Stimulated activated CD8-positive, alpha-beta memory T cell treated with anti-CD3 and anti-CD28 coated beads, Interleukin-15, amount 100 ng/mL, for 4 hours (primary cell): ENCODE results near the gene TRIM6.
A peak's percentile ranks its signal among the peaks of the same experiment; 100 is the strongest.
"Not testable (repeated sequence)": the region's sequence is repeated elsewhere in the genome, so short reads cannot be mapped to it uniquely, and the experiment has no call there.

ENCODE experiments used
- DNase-seq, 2 donors: peaks; one replicate each; pipeline ENCODE4 v3.0.0-alpha.2; 2020; ENCODE audit warnings: low read depth in 2 of 2

Gene TRIM6

DNA sequence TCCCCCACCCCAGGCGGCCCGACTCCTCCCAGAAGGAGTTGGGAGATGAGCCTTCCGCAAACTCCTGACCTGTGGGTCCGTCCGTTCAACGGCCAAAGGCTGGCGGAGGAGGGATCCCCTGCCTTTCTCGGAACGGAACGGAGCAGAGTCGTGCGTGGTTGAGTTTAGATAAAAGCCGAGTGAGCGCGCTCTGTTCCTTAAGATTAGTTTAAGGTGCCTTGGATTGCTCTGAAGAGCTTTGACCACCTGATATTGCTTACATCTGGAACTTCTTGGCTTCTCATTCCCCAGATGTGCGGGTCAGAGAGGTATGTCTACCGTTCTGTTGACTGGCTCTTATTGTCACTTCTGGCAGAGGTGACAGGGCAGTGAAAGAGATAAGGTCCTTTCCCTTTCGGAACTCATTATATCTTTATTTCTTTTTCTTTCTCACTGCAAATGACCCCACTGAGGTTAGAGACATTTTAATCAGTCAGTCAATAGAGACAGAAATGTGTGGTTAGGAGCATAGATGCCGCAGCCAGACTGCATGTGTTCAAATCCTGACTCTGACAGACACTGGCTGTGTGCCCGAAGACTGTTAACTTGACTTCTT lies at the start of gene TRIM6:
Gene TRIM6 (plus strand): TSS at position 31 of the 595 bp plus-strand sequence. CDS start 261 bp downstream, at position 292.
- no peak for DNase-seq

DNA sequence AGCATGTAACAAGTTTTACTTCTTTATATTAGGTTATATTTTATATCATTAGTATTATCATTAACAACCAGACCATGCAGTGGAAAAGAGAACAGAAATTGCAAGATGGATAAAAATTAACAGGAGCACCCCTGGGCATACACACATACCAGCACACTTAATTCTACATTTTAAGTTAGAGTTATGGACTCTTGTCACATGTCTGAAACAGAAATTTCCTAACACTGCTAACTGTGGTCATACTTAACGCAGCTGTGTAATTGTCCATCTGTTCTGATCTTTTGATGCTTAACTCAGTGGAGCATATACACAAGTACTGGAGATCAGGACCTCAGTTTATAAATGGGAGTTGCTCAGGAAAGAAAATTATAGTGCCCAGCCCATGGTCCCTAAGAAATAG lies 48.5 kb upstream of the TRIM6 start:
- no peak for DNase-seq

GRCh38 chr11:5548440-5548839 lies 48.0 kb upstream of the TRIM6 start, which contains the start of gene OR52H1:
Gene OR52H1, minus strand, starts transcription at chr11:5548540. Its CDS starts 3,035 bp downstream, at chr11:5545505.
- no peak for DNase-seq

DNA sequence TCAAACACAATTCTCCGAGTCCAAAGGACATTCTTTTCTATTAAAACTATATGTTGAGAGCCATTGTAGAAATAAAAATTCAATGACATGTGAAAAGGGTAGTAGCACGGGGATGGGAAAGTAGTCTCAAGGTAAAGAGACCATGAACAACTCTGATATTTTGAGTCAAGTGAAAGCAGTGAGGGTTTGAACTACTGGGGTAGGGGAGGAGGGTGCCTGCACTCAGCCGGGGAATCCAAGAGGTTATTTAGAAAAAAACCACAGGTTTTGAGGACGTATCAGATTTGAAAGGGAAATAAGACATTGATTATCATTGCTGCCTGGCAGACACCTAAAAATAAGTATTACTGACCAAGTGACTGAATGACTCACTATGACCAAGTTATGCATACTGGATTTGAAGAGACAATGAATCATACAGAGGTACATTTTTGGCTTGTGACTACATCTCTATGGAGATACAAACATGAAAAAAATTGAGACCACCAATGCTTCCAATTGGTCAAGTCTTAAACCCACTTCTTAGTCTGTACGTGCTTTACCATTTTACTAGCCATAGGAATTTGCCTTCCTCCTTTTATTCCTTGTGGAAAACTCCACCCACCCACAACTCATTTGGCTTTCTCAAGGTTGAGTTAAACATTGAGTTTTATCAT lies 45.9 kb upstream of the TRIM6 start:
- no peak for DNase-seq

DNA sequence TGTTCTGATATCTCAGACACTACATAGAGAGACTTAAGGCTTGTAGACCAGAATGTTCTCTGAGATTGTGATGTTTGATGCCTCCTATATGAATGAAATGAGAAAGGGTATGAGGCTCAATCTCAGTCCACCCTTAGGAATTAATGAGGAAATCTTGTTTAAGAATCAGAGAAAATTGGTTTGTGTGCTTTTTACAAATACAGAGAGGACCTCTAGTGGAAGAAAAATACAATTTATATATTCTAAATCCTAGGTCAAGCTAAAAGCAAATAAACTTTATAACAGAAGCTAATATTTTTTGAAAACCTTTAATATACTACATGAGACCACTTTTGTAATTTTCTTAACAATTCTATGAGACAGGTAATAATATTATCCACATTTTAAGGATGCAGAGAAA lies 43.1 kb upstream of the TRIM6 start:
- no peak for DNase-seq

DNA sequence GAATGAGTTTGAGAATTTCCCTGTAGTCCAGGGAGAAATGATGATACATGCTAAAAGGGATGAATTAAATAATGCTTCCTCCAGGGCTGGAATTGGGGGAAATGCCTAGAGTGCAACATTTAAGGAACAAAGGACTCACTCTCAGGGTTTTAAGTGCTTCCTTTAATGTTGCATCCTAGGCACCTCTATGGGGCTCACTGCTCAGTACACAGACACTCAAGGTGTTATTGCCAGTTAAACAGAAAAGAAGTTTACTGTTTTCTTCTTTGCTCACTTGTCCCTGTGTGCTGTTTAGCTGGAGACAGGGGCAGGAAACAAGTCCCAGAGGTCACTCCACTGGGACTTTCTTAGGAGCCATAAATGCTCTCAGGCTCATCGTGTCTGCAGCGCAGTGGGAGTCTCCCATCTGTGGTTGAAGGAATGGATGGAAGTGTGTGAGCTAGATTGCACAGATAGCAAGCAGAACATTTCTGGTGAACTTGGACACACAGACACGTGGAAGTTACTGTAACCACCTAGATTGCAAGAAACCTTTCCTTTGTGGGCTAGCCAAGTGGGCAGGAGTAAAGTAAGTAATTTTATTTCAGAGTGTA lies 39.7 kb upstream of the TRIM6 start:
- no peak for DNase-seq

GRCh38 chr11:5557751-5558150 lies 38.7 kb upstream of the TRIM6 start:
- DNase-seq, result no peak

DNA sequence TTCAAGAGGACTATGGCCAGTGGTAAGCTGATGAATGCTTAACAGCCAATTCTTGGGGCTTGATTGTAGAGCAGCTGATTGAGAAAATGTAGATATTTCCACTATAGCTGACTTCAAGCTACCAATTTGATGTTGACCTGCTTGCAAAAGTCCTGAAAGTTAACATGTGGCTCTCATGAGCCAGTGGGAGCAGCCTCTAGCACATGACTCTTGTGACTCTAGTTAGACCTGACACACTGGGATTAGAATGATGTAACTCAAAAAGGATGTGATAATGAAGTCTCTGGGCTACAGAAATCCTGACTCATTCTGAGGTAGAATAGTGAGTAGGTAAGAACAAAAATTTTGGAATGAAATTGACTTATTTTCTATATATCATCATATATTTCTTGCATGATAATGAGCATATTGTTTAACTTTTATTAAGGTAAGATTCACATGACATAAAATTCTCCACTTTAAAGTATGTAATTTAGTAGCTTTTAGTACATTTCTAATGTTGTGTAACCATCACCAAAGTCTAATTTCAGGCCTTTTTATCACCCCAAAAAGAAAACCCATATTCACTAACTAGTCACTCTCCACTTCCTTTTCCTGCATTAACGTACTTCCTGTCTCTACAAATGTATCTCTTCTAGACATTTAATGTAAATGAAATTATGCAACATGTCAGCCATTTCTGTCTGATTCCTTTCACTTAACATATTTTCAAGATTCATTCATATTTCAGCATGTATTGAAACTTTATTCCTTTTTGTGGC lies 32.0 kb upstream of the TRIM6 start:
- DNase-seq, result no peak

- DNase-seq, result no peak
Observed at GRCh38 chr11:5574654-5575053, 21.8 kb upstream of the TRIM6 start.

- DNase-seq, result no peak
Observed at GRCh38 chr11:5575152-5575551, 21.3 kb upstream of the TRIM6 start.

DNA sequence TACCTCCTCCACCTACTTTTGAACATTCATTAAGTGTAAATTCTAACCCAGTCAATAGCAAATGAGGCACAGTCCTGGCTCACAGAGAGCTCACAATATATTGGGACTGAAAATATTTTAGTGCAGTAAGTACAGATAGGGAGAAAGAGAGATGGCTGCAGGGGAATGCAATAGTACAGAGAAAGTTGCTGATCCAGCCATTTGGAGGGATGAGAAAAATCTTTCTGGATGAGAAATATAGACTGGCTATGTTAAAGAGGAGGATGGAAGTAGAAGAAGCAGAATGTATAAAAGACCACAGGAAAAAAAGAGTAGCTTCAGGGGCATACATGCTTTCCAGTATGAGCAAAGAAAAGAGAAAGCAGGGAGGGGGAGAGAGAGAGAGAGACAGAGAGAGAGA lies 19.3 kb upstream of the TRIM6 start:
- DNase-seq, result no peak

DNA sequence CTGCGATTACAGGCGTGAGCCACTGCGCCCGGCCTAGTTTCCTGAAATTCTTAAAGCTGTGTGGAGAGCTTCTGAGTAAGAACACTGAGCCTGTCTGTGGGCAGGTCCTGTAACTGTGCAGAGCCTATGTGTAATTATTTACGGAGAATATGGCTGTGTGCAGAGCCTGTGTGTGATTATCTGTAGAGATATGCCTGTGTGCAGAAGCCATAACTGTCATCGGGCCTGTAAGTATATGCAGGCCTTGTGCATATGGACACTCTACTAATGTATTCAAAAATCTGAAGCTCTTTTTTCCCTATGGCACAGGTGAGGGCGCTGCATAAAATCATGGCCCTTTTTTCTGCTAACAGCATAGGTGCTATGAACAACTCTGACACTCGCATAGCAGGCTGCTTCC lies 15.9 kb upstream of the TRIM6 start, which contains the start of gene OR52B6:
Gene OR52B6 (plus strand): TSS at position 301 of the 400 bp plus-strand sequence. CDS start 0 bp downstream, at position 301.
- DNase-seq, result no peak

GRCh38 chr11:5581014-5581413 lies 15.4 kb upstream of the TRIM6 start:
- DNase-seq, result no peak

- not testable (repeated sequence) for DNase-seq
Observed at GRCh38 chr11:5584458-5584857, 12.0 kb upstream of the TRIM6 start.

GRCh38 chr11:5589906-5590305 lies 6.5 kb upstream of the TRIM6 start:
- DNase-seq, result not testable (repeated sequence)

- no peak for DNase-seq
Observed at GRCh38 chr11:5591613-5592012, 4.8 kb upstream of the TRIM6 start.

GRCh38 chr11:5592615-5593014 lies 3.8 kb upstream of the TRIM6 start:
- DNase-seq, result no peak

- DNase-seq, result no peak
Observed at GRCh38 chr11:5593146-5593545, 3.3 kb upstream of the TRIM6 start.

DNA sequence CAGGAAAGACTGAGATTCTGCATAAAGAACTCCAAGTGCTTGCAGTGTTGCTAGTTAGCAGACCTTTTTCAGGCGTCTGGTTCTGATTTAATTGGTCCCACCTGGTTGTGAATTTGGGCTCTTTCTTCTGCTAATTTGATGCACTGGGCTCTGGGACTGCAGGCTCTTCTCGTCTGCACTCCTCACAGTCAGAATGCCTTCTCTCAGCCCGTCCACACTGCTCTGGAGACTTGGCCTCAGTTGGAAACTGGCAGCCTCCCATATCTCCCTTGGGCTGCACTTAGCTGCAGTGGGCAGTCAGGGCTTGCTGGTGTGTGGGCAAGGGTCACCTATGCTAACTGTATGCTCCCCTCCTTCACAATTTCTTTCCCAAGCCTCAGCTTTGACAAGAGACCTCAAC lies 1.5 kb downstream of the TRIM6 start:
- no peak for DNase-seq

GRCh38 chr11:5600374-5600851 lies 4.0 kb downstream of the TRIM6 start:
- DNase-seq, result peak in 1 of 2 donors; percentile 18

- not testable (repeated sequence) for DNase-seq
Observed at GRCh38 chr11:5602791-5603190, 6.4 kb downstream of the TRIM6 start.

GRCh38 chr11:5603326-5603725 lies 6.9 kb downstream of the TRIM6 start:
- no peak for DNase-seq
